Body of pancreas (tissue), 4 donors: ENCODE measurements around the gene NUDT19.

Source experiments
- CTCF ChIP-seq, 7 experiments: fragments of 450-650 bp in 4 of 7; fragments of 200-600 bp in 3 of 7; sonication (generic) in 3 of 7; IDR thresholded peaks; one replicate each; pipeline ENCODE4 v1.5.1; 2016 to 2019; ENCODE audit warnings: antibody characterized with exemption in 7 of 7
- POLR2A ChIP-seq, 3 donors: fragments of 450-650 bp; IDR thresholded peaks; one replicate each; pipeline ENCODE4 v1.6.1; 2016; ENCODE audit warnings: antibody characterized with exemption in 3 of 3, mild to moderate bottlenecking in 2 of 3

GRCh38 chr19:32688311-32688710 lies 3.3 kb upstream of the NUDT19 start:
- no peak for TF ChIP-seq CTCF (IDR thresholded peaks at IDR 0.05)
- TF ChIP-seq POLR2A (IDR thresholded peaks at IDR 0.05), result no peak
